Measurements from ENCODE around the gene TNS2. TPM values are rescaled to one million over a fixed set of nuclear protein-coding genes. Genes with fewer than 3 reads are reported as not detected.
"Not testable (repeated sequence)": the region's sequence is repeated elsewhere in the genome, so short reads cannot be mapped to it uniquely, and the experiment has no call there.

The TNS2 gene
- total RNA-seq, 2 experiments from 2014 or later, result 2.3 to 3.0 TPM

- peaks cover 29% of the 10 kb centered on the region for H3K4me1 ChIP-seq (ENCODE audit: insufficient read depth, low read length)
- Mint-ChIP-seq H3K27ac (no peak overlapping the region), H3K4me3 (no peak overlapping the region), H3K36me3 (ENCODE audit: low read depth) (no peaks in the 10 kb centered on the region), H3K9me3 (no peaks in the 10 kb centered on the region), H3K27me3 (peaks cover 17% of the 10 kb centered on the region), H3K4me1 (ENCODE audit: low read depth) (peaks cover 23% of the 10 kb centered on the region)
- POLR2A ChIA-PET, result interaction anchor here (0.5 to 3.0 kb wide), 2 partner anchors 15 to 104 kb away, joined by 3 to 11 read pairs; partner anchors contain the start of gene SPRYD3
- no peak overlapping the region for H3K27ac ChIP-seq (ENCODE audit: low read depth in 1 of 2, low read length in 2 of 2)
- H3K4me3 ChIP-seq (ENCODE audit: low read length), result no peak overlapping the region
- intact Hi-C loops (cut with DNase I, micrococcal nuclease), result no loop called here
- peaks cover 0 to 11% of the 10 kb centered on the region in 2 experiments for H3K27me3 ChIP-seq (ENCODE audit: control insufficient read depth in 1 of 2, insufficient read depth in 2 of 2, low read length in 2 of 2)
- no peaks in the 10 kb centered on the region for H3K9me3 ChIP-seq (ENCODE audit: control insufficient read depth in 1 of 2, insufficient read depth in 1 of 2, low read length in 2 of 2)
- TF ChIP-seq CTCF (IDR thresholded peaks at IDR 0.05), result no peak
- H3K36me3 ChIP-seq (ENCODE audit: insufficient read depth, low read length), result no peaks in the 10 kb centered on the region
- CTCF ChIA-PET, result interaction anchor here (0.7 kb wide), 1 partner anchor 29 kb away, joined by 3 read pairs; no protein-coding TSS in a partner anchor
- no peak for ATAC-seq (ENCODE audit: poor library complexity)
- DNase-seq, result no peak
Measured at GRCh38 chr12:53094394-53094787, 44.5 kb downstream of the TNS2 start.

- not testable (repeated sequence) for H3K9me3 ChIP-seq (ENCODE audit: control insufficient read depth in 1 of 2, insufficient read depth in 1 of 2, low read length in 2 of 2); H3K36me3 Mint-ChIP-seq (ENCODE audit: low read depth); DNase-seq; H3K4me3 ChIP-seq (ENCODE audit: low read length); H3K27ac ChIP-seq (ENCODE audit: low read depth in 1 of 2, low read length in 2 of 2); ATAC-seq (ENCODE audit: poor library complexity); H3K36me3 ChIP-seq (ENCODE audit: insufficient read depth, low read length); H3K9me3 Mint-ChIP-seq
- Histone ChIP-seq H3K4me1 (ENCODE audit: insufficient read depth, low read length) (peaks cover 30% of the 10 kb centered on the region), H3K27me3 (ENCODE audit: control insufficient read depth in 1 of 2, insufficient read depth in 2 of 2, low read length in 2 of 2) (peaks cover 0 to 11% of the 10 kb centered on the region in 2 experiments)
- intact Hi-C loops (cut with DNase I, micrococcal nuclease), result loop anchor here in 1 of 2 experiments (5.0 kb wide), 1 partner anchor 58 kb away; no protein-coding TSS in a partner anchor
- ChIA-PET CTCF (interaction anchor here (0.7 kb wide), 1 partner anchor 29 kb away, joined by 3 read pairs; no protein-coding TSS in a partner anchor), POLR2A (interaction anchor here (0.5 to 3.0 kb wide), 2 partner anchors 16 to 103 kb away, joined by 3 to 11 read pairs; partner anchors contain the start of gene SPRYD3)
- H3K4me3 Mint-ChIP-seq, result peak overlapping the region; percentile 45
- peaks cover 17% of the 10 kb centered on the region for H3K27me3 Mint-ChIP-seq
- peak overlapping the region; percentile 44 for H3K27ac Mint-ChIP-seq
- H3K4me1 Mint-ChIP-seq (ENCODE audit: low read depth), result peaks cover 25% of the 10 kb centered on the region
Measured at GRCh38 chr12:53094796-53095595, 45.1 kb downstream of the TNS2 start.

GRCh38 chr12:53095596-53095895 is 45.7 kb downstream of the TNS2 start:
- Mint-ChIP-seq H3K4me1 (ENCODE audit: low read depth) (peaks cover 25% of the 10 kb centered on the region), H3K4me3 (peak overlapping the region; percentile 45), H3K27ac (peak overlapping the region; percentile 44), H3K27me3 (peaks cover 12% of the 10 kb centered on the region)
- POLR2A ChIA-PET, result interaction anchor here (3.0 kb wide), 1 partner anchor 16 kb away, joined by 11 read pairs; the partner anchor contains the start of gene SPRYD3
- H3K9me3 Mint-ChIP-seq; H3K27ac ChIP-seq (ENCODE audit: low read depth in 1 of 2, low read length in 2 of 2); H3K36me3 Mint-ChIP-seq (ENCODE audit: low read depth); ATAC-seq (ENCODE audit: poor library complexity); H3K9me3 ChIP-seq (ENCODE audit: control insufficient read depth in 1 of 2, insufficient read depth in 1 of 2, low read length in 2 of 2); DNase-seq; CTCF ChIA-PET; H3K4me3 ChIP-seq (ENCODE audit: low read length); H3K36me3 ChIP-seq (ENCODE audit: insufficient read depth, low read length): not testable (repeated sequence)
- Histone ChIP-seq H3K27me3 (ENCODE audit: control insufficient read depth in 1 of 2, insufficient read depth in 2 of 2, low read length in 2 of 2) (peaks cover 0 to 11% of the 10 kb centered on the region in 2 experiments), H3K4me1 (ENCODE audit: insufficient read depth, low read length) (peaks cover 32% of the 10 kb centered on the region)
- intact Hi-C loops (cut with DNase I, micrococcal nuclease), result loop anchor here in 1 of 2 experiments (5.0 kb wide), 1 partner anchor 58 kb away; no protein-coding TSS in a partner anchor

GRCh38 chr12:53096089-53096741 is 46.4 kb downstream of the TNS2 start:
- peaks cover 9% of the 10 kb centered on the region for H3K27me3 Mint-ChIP-seq
- Histone ChIP-seq H3K27ac (ENCODE audit: low read depth in 1 of 2, low read length in 2 of 2) (no peak overlapping the region), H3K9me3 (ENCODE audit: control insufficient read depth in 1 of 2, insufficient read depth in 1 of 2, low read length in 2 of 2) (no peaks in the 10 kb centered on the region), H3K27me3 (ENCODE audit: control insufficient read depth in 1 of 2, insufficient read depth in 2 of 2, low read length in 2 of 2) (peaks cover 0 to 11% of the 10 kb centered on the region in 2 experiments), H3K4me3 (ENCODE audit: low read length) (no peak overlapping the region), H3K36me3 (ENCODE audit: insufficient read depth, low read length) (no peaks in the 10 kb centered on the region), H3K4me1 (ENCODE audit: insufficient read depth, low read length) (peaks cover 36% of the 10 kb centered on the region)
- no peaks in the 10 kb centered on the region for H3K36me3 Mint-ChIP-seq (ENCODE audit: low read depth)
- H3K4me3 Mint-ChIP-seq, result peak overlapping the region; percentile 35
- no peak for TF ChIP-seq CTCF (IDR thresholded peaks at IDR 0.05)
- H3K9me3 Mint-ChIP-seq, result no peaks in the 10 kb centered on the region
- no peak overlapping the region for H3K27ac Mint-ChIP-seq
- intact Hi-C loops (cut with DNase I, micrococcal nuclease), result loop anchor here in 1 of 2 experiments (5.0 kb wide), 1 partner anchor 59 kb away; no protein-coding TSS in a partner anchor
- ChIA-PET CTCF (no interaction called here), POLR2A (no interaction called here)
- H3K4me1 Mint-ChIP-seq (ENCODE audit: low read depth), result peaks cover 25% of the 10 kb centered on the region
- DNase-seq, result no peak
- ATAC-seq (ENCODE audit: poor library complexity), result no peak
